ENCODE data around the gene OLFM1.

OLFM1 gene

GRCh38 chr9:135119496-135120064 is 32.1 kb downstream of the OLFM1 start:
- no peaks in the 10 kb centered on the region for H3K36me3 ChIP-seq (ENCODE audit: control insufficient read depth, insufficient read depth, low read length)
- H3K4me3 ChIP-seq (ENCODE audit: insufficient read depth, low read depth, low read length, poor library complexity, severe bottlenecking): no peak overlapping the region
- H3K9me3 ChIP-seq (ENCODE audit: control insufficient read depth, low read length): no peaks in the 10 kb centered on the region
- no peak for DNase-seq
- H3K27ac ChIP-seq (ENCODE audit: insufficient read depth, low read length, poor library complexity, severe bottlenecking): no peak overlapping the region
- H3K4me1 ChIP-seq (ENCODE audit: control insufficient read depth, insufficient read depth, low read length, poor library complexity, severe bottlenecking): no peaks in the 10 kb centered on the region
- no peaks in the 10 kb centered on the region for H3K27me3 ChIP-seq (replicated peaks; ENCODE audit: control insufficient read depth, insufficient read depth, low read length, poor library complexity, severe bottlenecking)

GRCh38 chr9:135120249-135120648 is 32.8 kb downstream of the OLFM1 start:
- DNase-seq: no peak

GRCh38 chr9:135122316-135122715 is 34.8 kb downstream of the OLFM1 start:
- Histone ChIP-seq H3K27ac (ENCODE audit: insufficient read depth, low read length, poor library complexity, severe bottlenecking) (no peak overlapping the region), H3K36me3 (ENCODE audit: control insufficient read depth, insufficient read depth, low read length) (no peaks in the 10 kb centered on the region), H3K4me3 (ENCODE audit: insufficient read depth, low read depth, low read length, poor library complexity, severe bottlenecking) (no peak overlapping the region), H3K4me1 (ENCODE audit: control insufficient read depth, insufficient read depth, low read length, poor library complexity, severe bottlenecking) (no peaks in the 10 kb centered on the region), H3K27me3 (replicated peaks; ENCODE audit: control insufficient read depth, insufficient read depth, low read length, poor library complexity, severe bottlenecking) (no peaks in the 10 kb centered on the region), H3K9me3 (ENCODE audit: control insufficient read depth, low read length) (no peaks in the 10 kb centered on the region)
- DNase-seq: no peak

More at GRCh38 chr9:135120249-135120648, 32.8 kb downstream of the OLFM1 start:
- no peak overlapping the region for H3K4me3 ChIP-seq (ENCODE audit: insufficient read depth, low read depth, low read length, poor library complexity, severe bottlenecking)
- no peak overlapping the region for H3K27ac ChIP-seq (ENCODE audit: insufficient read depth, low read length, poor library complexity, severe bottlenecking)
- no peaks in the 10 kb centered on the region for H3K36me3 ChIP-seq (ENCODE audit: control insufficient read depth, insufficient read depth, low read length)
- no peaks in the 10 kb centered on the region for H3K9me3 ChIP-seq (ENCODE audit: control insufficient read depth, low read length)
- H3K27me3 ChIP-seq (replicated peaks; ENCODE audit: control insufficient read depth, insufficient read depth, low read length, poor library complexity, severe bottlenecking): no peaks in the 10 kb centered on the region
- no peaks in the 10 kb centered on the region for H3K4me1 ChIP-seq (ENCODE audit: control insufficient read depth, insufficient read depth, low read length, poor library complexity, severe bottlenecking)

- no peaks in the 10 kb centered on the region for H3K27me3 ChIP-seq (replicated peaks; ENCODE audit: control insufficient read depth, insufficient read depth, low read length, poor library complexity, severe bottlenecking)
- no peaks in the 10 kb centered on the region for H3K9me3 ChIP-seq (ENCODE audit: control insufficient read depth, low read length)
- no peak overlapping the region for H3K4me3 ChIP-seq (ENCODE audit: insufficient read depth, low read depth, low read length, poor library complexity, severe bottlenecking)
Observed at GRCh38 chr9:135123126-135123772, 35.8 kb downstream of the OLFM1 start.

GRCh38 chr9:135123773-135124134 is 36.3 kb downstream of the OLFM1 start:
- no peaks in the 10 kb centered on the region for H3K27me3 ChIP-seq (replicated peaks; ENCODE audit: control insufficient read depth, insufficient read depth, low read length, poor library complexity, severe bottlenecking)
- no peak for DNase-seq
- no peaks in the 10 kb centered on the region for H3K9me3 ChIP-seq (ENCODE audit: control insufficient read depth, low read length)
- no peak overlapping the region for H3K27ac ChIP-seq (ENCODE audit: insufficient read depth, low read length, poor library complexity, severe bottlenecking)
- no peaks in the 10 kb centered on the region for H3K4me1 ChIP-seq (ENCODE audit: control insufficient read depth, insufficient read depth, low read length, poor library complexity, severe bottlenecking)
- H3K4me3 ChIP-seq (ENCODE audit: insufficient read depth, low read depth, low read length, poor library complexity, severe bottlenecking): no peak overlapping the region
- no peaks in the 10 kb centered on the region for H3K36me3 ChIP-seq (ENCODE audit: control insufficient read depth, insufficient read depth, low read length)

More at GRCh38 chr9:135123126-135123772, 35.8 kb downstream of the OLFM1 start:
- Histone ChIP-seq H3K36me3 (ENCODE audit: control insufficient read depth, insufficient read depth, low read length) (no peaks in the 10 kb centered on the region), H3K27ac (ENCODE audit: insufficient read depth, low read length, poor library complexity, severe bottlenecking) (no peak overlapping the region), H3K4me1 (ENCODE audit: control insufficient read depth, insufficient read depth, low read length, poor library complexity, severe bottlenecking) (no peaks in the 10 kb centered on the region)
- no peak for DNase-seq

GRCh38 chr9:135126451-135127187 is 39.2 kb downstream of the OLFM1 start:
- Histone ChIP-seq H3K4me1 (ENCODE audit: control insufficient read depth, insufficient read depth, low read length, poor library complexity, severe bottlenecking) (no peaks in the 10 kb centered on the region), H3K9me3 (ENCODE audit: control insufficient read depth, low read length) (no peaks in the 10 kb centered on the region), H3K4me3 (ENCODE audit: insufficient read depth, low read depth, low read length, poor library complexity, severe bottlenecking) (no peak overlapping the region), H3K27me3 (replicated peaks; ENCODE audit: control insufficient read depth, insufficient read depth, low read length, poor library complexity, severe bottlenecking) (no peaks in the 10 kb centered on the region), H3K27ac (ENCODE audit: insufficient read depth, low read length, poor library complexity, severe bottlenecking) (no peak overlapping the region), H3K36me3 (ENCODE audit: control insufficient read depth, insufficient read depth, low read length) (no peaks in the 10 kb centered on the region)
- no peak for DNase-seq

GRCh38 chr9:135127718-135128670 is 40.5 kb downstream of the OLFM1 start:
- Histone ChIP-seq H3K4me1 (ENCODE audit: control insufficient read depth, insufficient read depth, low read length, poor library complexity, severe bottlenecking) (no peaks in the 10 kb centered on the region), H3K9me3 (ENCODE audit: control insufficient read depth, low read length) (no peaks in the 10 kb centered on the region), H3K27ac (ENCODE audit: insufficient read depth, low read length, poor library complexity, severe bottlenecking) (no peak overlapping the region), H3K36me3 (ENCODE audit: control insufficient read depth, insufficient read depth, low read length) (no peaks in the 10 kb centered on the region), H3K4me3 (ENCODE audit: insufficient read depth, low read depth, low read length, poor library complexity, severe bottlenecking) (no peak overlapping the region), H3K27me3 (replicated peaks; ENCODE audit: control insufficient read depth, insufficient read depth, low read length, poor library complexity, severe bottlenecking) (no peaks in the 10 kb centered on the region)
- no peak for DNase-seq

GRCh38 chr9:135129137-135129695 is 41.7 kb downstream of the OLFM1 start:
- Histone ChIP-seq H3K27ac (ENCODE audit: insufficient read depth, low read length, poor library complexity, severe bottlenecking) (no peak overlapping the region), H3K9me3 (ENCODE audit: control insufficient read depth, low read length) (no peaks in the 10 kb centered on the region), H3K27me3 (replicated peaks; ENCODE audit: control insufficient read depth, insufficient read depth, low read length, poor library complexity, severe bottlenecking) (no peaks in the 10 kb centered on the region), H3K4me3 (ENCODE audit: insufficient read depth, low read depth, low read length, poor library complexity, severe bottlenecking) (no peak overlapping the region), H3K36me3 (ENCODE audit: control insufficient read depth, insufficient read depth, low read length) (no peaks in the 10 kb centered on the region), H3K4me1 (ENCODE audit: control insufficient read depth, insufficient read depth, low read length, poor library complexity, severe bottlenecking) (no peaks in the 10 kb centered on the region)
- DNase-seq: no peak

GRCh38 chr9:135130207-135130976 is 42.9 kb downstream of the OLFM1 start:
- H3K9me3 ChIP-seq (ENCODE audit: control insufficient read depth, low read length): no peaks in the 10 kb centered on the region
- no peaks in the 10 kb centered on the region for H3K27me3 ChIP-seq (replicated peaks; ENCODE audit: control insufficient read depth, insufficient read depth, low read length, poor library complexity, severe bottlenecking)
- H3K4me1 ChIP-seq (ENCODE audit: control insufficient read depth, insufficient read depth, low read length, poor library complexity, severe bottlenecking): no peaks in the 10 kb centered on the region
- no peak for DNase-seq
- no peaks in the 10 kb centered on the region for H3K36me3 ChIP-seq (ENCODE audit: control insufficient read depth, insufficient read depth, low read length)
- H3K27ac ChIP-seq (ENCODE audit: insufficient read depth, low read length, poor library complexity, severe bottlenecking): no peak overlapping the region
- H3K4me3 ChIP-seq (ENCODE audit: insufficient read depth, low read depth, low read length, poor library complexity, severe bottlenecking): no peak overlapping the region
